Measurements from ENCODE around the gene NFATC4.
A peak's percentile ranks its signal among the peaks of the same experiment; 100 is the strongest.

GRCh38 chr14:24418492-24418873, 50.5 kb downstream of the NFATC4 start:
- TF ChIP-seq CTCF (IDR thresholded peaks at IDR 0.05), result no peak
- TF ChIP-seq POLR2A (IDR thresholded peaks at IDR 0.05), result peak in 1 of 2 donors; percentile 10
- no peak for TF ChIP-seq POLR2AphosphoS5 (IDR thresholded peaks at IDR 0.05)
- no peak for TF ChIP-seq EP300 (IDR thresholded peaks at IDR 0.05)

Data from sigmoid colon (tissue), 4 donors.